Nephron progenitor cell (in vitro differentiated cells): ENCODE measurements around the gene BMP2K.
A peak's percentile ranks its signal among the peaks of the same experiment; 100 is the strongest.

Source experiments
- DNase-seq: peaks from one replicate; pipeline ENCODE4 v3.0.0; 2021
- H3K27ac Mint-ChIP-seq: 2 replicates; pipeline ENCODE4 v1.8.0; 2021; ENCODE audit warnings: mild to moderate bottlenecking, moderate library complexity, mixed read lengths
- H3K27me3 Mint-ChIP-seq: 2 replicates; pipeline ENCODE4 v1.8.0; 2021; ENCODE audit warnings: mild to moderate bottlenecking, low read depth, mixed read lengths; ENCODE audit not compliant: poor library complexity
- H3K36me3 Mint-ChIP-seq: 2 replicates; pipeline ENCODE4 v1.8.0; 2021; ENCODE audit warnings: low read depth, mixed read lengths
- H3K4me1 Mint-ChIP-seq: 2 replicates; pipeline ENCODE4 v1.8.0; 2021; ENCODE audit warnings: mixed read lengths
- H3K4me3 Mint-ChIP-seq: 2 replicates; pipeline ENCODE4 v1.8.0; 2021; ENCODE audit warnings: mild to moderate bottlenecking, moderate library complexity, mixed read lengths
- H3K9me3 Mint-ChIP-seq: 2 replicates; pipeline ENCODE4 v1.8.0; 2021; ENCODE audit warnings: mild to moderate bottlenecking, moderate library complexity, mixed read lengths
- CTCF ChIP-seq: fragments of 200-600 bp; sonication (generic); IDR thresholded peaks from 2 replicates; pipeline ENCODE4 v1.5.0; 2021; ENCODE audit warnings: antibody characterized with exemption

The BMP2K gene

GRCh38 chr4:78776079-78776728 is at the start of gene BMP2K:
BMP2K (plus strand) TSS chr4:78776350; CDS start chr4:78776544, 194 bp downstream.
- H3K27me3 Mint-ChIP-seq = peaks cover 6% of the 10 kb centered on the region
- TF ChIP-seq CTCF = no peak
- no peaks in the 10 kb centered on the region for H3K9me3 Mint-ChIP-seq
- peak within 1 kb of the TSS; percentile 92 for H3K4me3 Mint-ChIP-seq
- H3K36me3 Mint-ChIP-seq = no peaks in the 10 kb centered on the region
- DNase-seq = peak; percentile 89
- H3K4me1 Mint-ChIP-seq = peaks cover 13% of the 10 kb centered on the region
- H3K27ac Mint-ChIP-seq = peak within 1 kb of the TSS; percentile 100

GRCh38 chr4:78726546-78726945 is 49.6 kb upstream of the BMP2K start:
- Mint-ChIP-seq H3K4me1 (peaks cover 51% of the 10 kb centered on the region), H3K9me3 (no peaks in the 10 kb centered on the region), H3K36me3 (no peaks in the 10 kb centered on the region), H3K4me3 (no peak overlapping the region), H3K27ac (peak overlapping the region; percentile 91), H3K27me3 (no peaks in the 10 kb centered on the region)
- no peak for DNase-seq
- no peak for TF ChIP-seq CTCF

GRCh38 chr4:78732332-78733104 is 43.6 kb upstream of the BMP2K start:
- no peak for TF ChIP-seq CTCF
- DNase-seq = no peak
- Mint-ChIP-seq H3K27me3 (no peaks in the 10 kb centered on the region), H3K4me3 (no peak overlapping the region), H3K9me3 (peaks cover 3% of the 10 kb centered on the region), H3K4me1 (peaks cover 9% of the 10 kb centered on the region), H3K27ac (no peak overlapping the region), H3K36me3 (no peaks in the 10 kb centered on the region)

GRCh38 chr4:78734441-78735162 is 41.5 kb upstream of the BMP2K start:
- no peaks in the 10 kb centered on the region for H3K4me1 Mint-ChIP-seq
- no peaks in the 10 kb centered on the region for H3K27me3 Mint-ChIP-seq
- no peak for DNase-seq
- TF ChIP-seq CTCF = no peak
- H3K27ac Mint-ChIP-seq = no peak overlapping the region
- H3K4me3 Mint-ChIP-seq = no peak overlapping the region
- peaks cover 3% of the 10 kb centered on the region for H3K9me3 Mint-ChIP-seq
- H3K36me3 Mint-ChIP-seq = no peaks in the 10 kb centered on the region

- H3K9me3 Mint-ChIP-seq = peaks cover 3% of the 10 kb centered on the region
- no peaks in the 10 kb centered on the region for H3K4me1 Mint-ChIP-seq
- no peak overlapping the region for H3K27ac Mint-ChIP-seq
- no peaks in the 10 kb centered on the region for H3K36me3 Mint-ChIP-seq
- no peak for TF ChIP-seq CTCF
- H3K27me3 Mint-ChIP-seq = no peaks in the 10 kb centered on the region
- no peak for DNase-seq
- H3K4me3 Mint-ChIP-seq = no peak overlapping the region
These were observed 40.5 kb upstream of the BMP2K start for GRCh38 chr4:78735697-78736096.
